ENCODE results near the gene GGT6.
"Not testable (repeated sequence)": the region's sequence is repeated elsewhere in the genome, so short reads cannot be mapped to it uniquely, and the experiment has no call there.

Gene GGT6, protein sequence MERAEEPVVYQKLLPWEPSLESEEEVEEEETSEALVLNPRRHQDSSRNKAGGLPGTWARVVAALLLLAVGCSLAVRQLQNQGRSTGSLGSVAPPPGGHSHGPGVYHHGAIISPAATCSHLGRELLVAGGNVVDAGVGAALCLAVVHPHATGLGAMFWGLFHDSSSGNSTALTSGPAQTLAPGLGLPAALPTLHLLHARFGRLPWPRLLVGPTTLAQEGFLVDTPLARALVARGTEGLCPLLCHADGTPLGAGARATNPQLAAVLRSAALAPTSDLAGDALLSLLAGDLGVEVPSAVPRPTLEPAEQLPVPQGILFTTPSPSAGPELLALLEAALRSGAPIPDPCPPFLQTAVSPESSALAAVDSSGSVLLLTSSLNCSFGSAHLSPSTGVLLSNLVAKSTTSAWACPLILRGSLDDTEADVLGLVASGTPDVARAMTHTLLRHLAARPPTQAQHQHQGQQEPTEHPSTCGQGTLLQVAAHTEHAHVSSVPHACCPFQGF

DNA sequence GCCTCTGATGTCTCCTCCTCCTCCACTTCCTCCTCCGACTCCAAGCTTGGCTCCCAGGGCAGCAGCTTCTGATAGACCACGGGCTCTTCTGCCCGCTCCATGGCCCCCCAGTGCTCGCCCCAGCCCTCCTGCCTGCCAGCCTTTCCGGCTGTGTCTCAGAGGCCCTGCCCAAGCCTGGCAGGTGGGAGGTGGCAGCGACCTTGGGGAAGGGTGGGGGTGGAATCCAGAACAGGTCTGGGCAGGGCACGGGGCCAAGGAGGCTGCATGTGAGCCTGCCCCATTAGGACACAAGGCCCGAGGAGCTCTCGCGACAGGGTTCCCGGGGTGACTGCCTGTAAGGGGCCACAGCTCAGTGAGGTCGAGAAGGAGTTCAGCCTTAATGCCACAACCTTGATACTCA is at the start of gene GGT6:
TSS of gene GGT6 (minus strand) at position 157 of the 400 bp plus-strand sequence. CDS start at position 101, 56 bp downstream.
- H3K36me3 ChIP-seq (ENCODE audit: control insufficient read depth, insufficient read depth, low read length): no peaks in the 10 kb centered on the region
- no peaks in the 10 kb centered on the region for H3K27me3 ChIP-seq (ENCODE audit: control insufficient read depth, insufficient read depth, low read length)
- no peak within 1 kb of the TSS for H3K27ac ChIP-seq (ENCODE audit: low read depth, low read length)
- peak within 1 kb of the TSS; percentile 5 for H3K9ac ChIP-seq (ENCODE audit: low read length)
- peaks cover 7% of the 10 kb centered on the region for H3K4me1 ChIP-seq (ENCODE audit: control insufficient read depth, insufficient read depth, low read length)
- H3K4me3 ChIP-seq (ENCODE audit: low read length): peak within 1 kb of the TSS; percentile 58

DNA sequence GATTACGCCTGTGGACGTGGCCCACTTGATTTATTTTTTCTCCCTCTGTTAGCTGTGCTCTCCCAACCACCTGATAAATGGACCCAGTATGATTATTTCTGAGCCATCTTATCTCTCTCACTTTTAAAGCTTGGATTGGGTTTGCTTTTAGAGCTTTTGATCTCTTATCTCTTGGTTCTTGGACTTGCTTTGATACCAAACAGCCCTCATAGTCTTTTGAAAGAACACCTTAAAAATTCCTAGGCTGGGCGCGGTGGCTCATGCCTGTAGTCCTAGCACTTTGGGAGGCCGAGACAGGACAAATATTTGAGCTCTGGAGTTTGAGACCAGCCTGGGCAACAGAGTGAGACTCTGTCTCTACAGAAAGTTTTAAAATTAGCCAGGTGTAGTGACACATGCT is 49.8 kb upstream of the GGT6 start:
- no peaks in the 10 kb centered on the region for H3K4me1 ChIP-seq (ENCODE audit: control insufficient read depth, insufficient read depth, low read length)
- no peak overlapping the region for H3K9ac ChIP-seq (ENCODE audit: low read length)
- no peaks in the 10 kb centered on the region for H3K27me3 ChIP-seq (ENCODE audit: control insufficient read depth, insufficient read depth, low read length)
- no peak overlapping the region for H3K4me3 ChIP-seq (ENCODE audit: low read length)
- no peak overlapping the region for H3K27ac ChIP-seq (ENCODE audit: low read depth, low read length)
- no peaks in the 10 kb centered on the region for H3K36me3 ChIP-seq (ENCODE audit: control insufficient read depth, insufficient read depth, low read length)

DNA sequence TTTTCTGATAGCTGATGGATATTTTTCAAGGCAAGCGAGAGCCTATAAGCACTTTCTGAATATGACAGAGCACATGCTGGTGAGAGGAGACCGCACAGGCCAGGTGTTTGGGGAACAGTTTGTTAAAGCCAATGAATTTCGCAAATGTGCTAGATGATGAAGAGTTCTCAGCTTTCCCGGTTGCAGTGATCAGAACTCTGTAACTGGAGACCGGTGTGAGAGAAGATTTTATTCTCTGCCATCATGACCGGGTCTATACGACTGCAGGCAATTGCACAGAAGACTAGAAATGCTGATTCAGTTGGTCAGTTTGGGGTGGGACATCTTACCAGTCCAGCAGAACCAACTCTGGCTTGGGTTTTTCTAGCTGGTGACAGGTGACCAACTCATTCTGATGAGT is 49.4 kb upstream of the GGT6 start:
- Histone ChIP-seq H3K36me3 (ENCODE audit: control insufficient read depth, insufficient read depth, low read length) (no peaks in the 10 kb centered on the region), H3K4me1 (ENCODE audit: control insufficient read depth, insufficient read depth, low read length) (no peaks in the 10 kb centered on the region), H3K9ac (ENCODE audit: low read length) (no peak overlapping the region), H3K27ac (ENCODE audit: low read depth, low read length) (no peak overlapping the region), H3K4me3 (ENCODE audit: low read length) (no peak overlapping the region), H3K27me3 (ENCODE audit: control insufficient read depth, insufficient read depth, low read length) (no peaks in the 10 kb centered on the region)

DNA sequence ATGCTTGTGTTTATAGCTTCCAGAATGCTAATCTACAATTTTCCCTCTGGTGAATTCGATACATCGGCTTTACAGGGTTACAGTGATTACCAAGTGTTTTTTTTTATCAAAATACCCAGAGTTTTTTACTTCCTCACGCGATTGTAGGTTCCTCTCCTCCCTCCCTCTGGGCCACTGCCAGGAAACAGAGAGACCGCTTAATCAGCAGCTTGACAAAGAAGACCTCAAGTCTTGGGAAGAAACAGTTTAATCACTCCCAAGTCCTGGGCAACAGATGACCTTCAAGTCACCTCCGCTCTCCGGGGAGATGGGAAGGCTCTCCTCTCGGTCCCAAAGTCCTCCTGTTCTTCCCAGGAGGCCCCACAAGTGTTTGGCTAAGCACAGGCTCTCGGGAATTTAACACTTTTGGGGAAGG is 47.4 kb upstream of the GGT6 start:
- Histone ChIP-seq H3K27ac (ENCODE audit: low read depth, low read length) (peak overlapping the region; percentile 45), H3K27me3 (ENCODE audit: control insufficient read depth, insufficient read depth, low read length) (no peaks in the 10 kb centered on the region), H3K36me3 (ENCODE audit: control insufficient read depth, insufficient read depth, low read length) (no peaks in the 10 kb centered on the region), H3K4me3 (ENCODE audit: low read length) (no peak overlapping the region), H3K9ac (ENCODE audit: low read length) (no peak overlapping the region), H3K4me1 (ENCODE audit: control insufficient read depth, insufficient read depth, low read length) (no peaks in the 10 kb centered on the region)

DNA sequence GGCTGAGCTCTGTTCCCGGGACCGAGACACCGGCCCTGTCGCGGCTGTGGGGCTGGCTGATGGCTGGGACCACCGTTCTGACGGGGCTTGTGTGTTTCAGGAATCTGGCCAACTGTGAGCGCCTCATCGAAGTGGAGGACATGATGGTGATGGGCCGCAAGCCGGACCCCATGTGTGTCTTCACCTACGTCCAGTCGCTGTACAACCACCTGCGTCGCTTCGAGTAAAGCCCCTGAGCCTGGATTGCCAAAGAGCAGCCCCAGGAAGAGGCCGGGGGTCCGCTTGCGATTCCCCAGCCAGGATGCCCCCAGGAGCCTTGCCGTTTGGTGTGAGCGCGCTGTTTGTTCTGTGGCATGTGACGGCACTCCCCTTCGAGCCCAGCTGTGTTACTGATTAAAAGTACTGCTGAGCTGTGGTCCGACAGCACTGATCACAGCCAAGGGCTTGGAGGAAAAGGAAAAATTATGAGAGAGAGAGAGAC is 46.9 kb upstream of the GGT6 start:
- no peak overlapping the region for H3K9ac ChIP-seq (ENCODE audit: low read length)
- no peaks in the 10 kb centered on the region for H3K36me3 ChIP-seq (ENCODE audit: control insufficient read depth, insufficient read depth, low read length)
- no peak overlapping the region for H3K4me3 ChIP-seq (ENCODE audit: low read length)
- H3K4me1 ChIP-seq (ENCODE audit: control insufficient read depth, insufficient read depth, low read length): no peaks in the 10 kb centered on the region
- no peaks in the 10 kb centered on the region for H3K27me3 ChIP-seq (ENCODE audit: control insufficient read depth, insufficient read depth, low read length)
- H3K27ac ChIP-seq (ENCODE audit: low read depth, low read length): peak overlapping the region; percentile 45

DNA sequence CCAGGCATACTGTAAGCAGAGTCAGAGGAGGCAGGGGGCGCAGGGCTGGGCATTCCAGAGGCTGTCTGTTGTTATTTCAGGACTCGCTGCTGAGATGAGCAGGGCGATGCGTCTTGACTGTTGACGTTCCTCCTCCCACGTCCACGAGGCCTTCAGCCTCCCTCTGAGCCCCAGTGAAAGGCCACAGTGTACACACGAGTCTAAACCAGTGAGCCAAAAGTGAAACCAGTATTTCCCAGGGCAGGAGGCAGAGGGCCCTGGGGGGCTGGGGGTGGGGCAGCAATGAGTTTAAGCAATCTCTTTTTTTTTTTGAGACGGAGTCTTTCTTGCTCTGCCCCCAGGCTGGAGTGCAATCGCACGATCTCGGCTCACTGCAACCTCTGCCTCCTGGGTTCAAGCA is 45.4 kb upstream of the GGT6 start:
- Histone ChIP-seq H3K9ac (ENCODE audit: low read length) (no peak overlapping the region), H3K27ac (ENCODE audit: low read depth, low read length) (no peak overlapping the region), H3K4me1 (ENCODE audit: control insufficient read depth, insufficient read depth, low read length) (no peaks in the 10 kb centered on the region), H3K4me3 (ENCODE audit: low read length) (no peak overlapping the region), H3K36me3 (ENCODE audit: control insufficient read depth, insufficient read depth, low read length) (no peaks in the 10 kb centered on the region), H3K27me3 (ENCODE audit: control insufficient read depth, insufficient read depth, low read length) (no peaks in the 10 kb centered on the region)

DNA sequence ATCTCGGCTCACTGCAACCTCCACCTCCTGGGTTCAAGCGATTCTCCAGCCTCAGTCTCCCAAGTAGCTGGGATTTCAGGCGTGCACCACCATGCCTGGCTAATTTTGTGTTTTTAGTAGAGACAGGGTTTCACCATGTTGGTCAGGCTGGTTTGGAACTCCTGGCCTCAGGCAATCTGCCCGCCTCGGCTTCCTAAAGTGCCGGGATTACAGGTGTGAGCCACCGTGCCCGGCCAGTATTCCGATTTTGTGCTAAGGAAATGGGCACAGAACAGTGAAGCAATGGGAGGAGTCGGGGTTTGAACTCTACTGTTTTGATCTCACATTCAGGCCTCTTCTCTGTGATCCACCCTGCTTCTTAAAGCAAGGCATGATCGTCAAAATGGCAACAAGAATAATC is 44.4 kb upstream of the GGT6 start:
- not testable (repeated sequence) for H3K36me3 ChIP-seq (ENCODE audit: control insufficient read depth, insufficient read depth, low read length); H3K4me3 ChIP-seq (ENCODE audit: low read length); H3K9ac ChIP-seq (ENCODE audit: low read length); H3K27ac ChIP-seq (ENCODE audit: low read depth, low read length); H3K4me1 ChIP-seq (ENCODE audit: control insufficient read depth, insufficient read depth, low read length); H3K27me3 ChIP-seq (ENCODE audit: control insufficient read depth, insufficient read depth, low read length)

DNA sequence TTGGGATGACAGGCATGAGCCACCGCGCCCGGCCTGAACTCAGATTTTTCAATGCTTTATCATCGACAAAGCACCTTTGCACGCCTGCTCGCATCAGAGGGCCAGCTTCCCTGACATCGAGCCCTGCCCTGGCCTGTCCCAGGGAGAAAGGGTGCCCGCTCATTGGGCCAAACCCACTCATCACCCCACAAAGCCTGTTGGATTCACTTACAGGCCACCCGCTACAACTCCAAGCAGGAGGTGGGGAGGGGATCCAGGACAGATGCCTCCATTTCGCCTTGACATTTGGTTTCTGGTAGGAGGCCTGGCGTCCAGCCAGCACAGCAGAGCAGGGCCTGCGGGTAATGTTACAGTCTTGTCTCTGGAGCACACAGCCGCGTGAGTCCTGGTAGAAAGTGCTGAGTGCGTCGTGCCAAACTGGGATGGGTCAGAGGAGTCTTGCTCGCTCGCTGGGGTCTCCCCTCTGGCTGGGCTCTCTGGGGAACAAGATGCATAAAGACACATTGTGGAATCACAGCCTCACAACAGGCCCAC is 43.8 kb upstream of the GGT6 start:
- no peak overlapping the region for H3K9ac ChIP-seq (ENCODE audit: low read length)
- H3K27ac ChIP-seq (ENCODE audit: low read depth, low read length): no peak overlapping the region
- no peaks in the 10 kb centered on the region for H3K36me3 ChIP-seq (ENCODE audit: control insufficient read depth, insufficient read depth, low read length)
- no peak overlapping the region for H3K4me3 ChIP-seq (ENCODE audit: low read length)
- peaks cover 4% of the 10 kb centered on the region for H3K27me3 ChIP-seq (ENCODE audit: control insufficient read depth, insufficient read depth, low read length)
- H3K4me1 ChIP-seq (ENCODE audit: control insufficient read depth, insufficient read depth, low read length): no peaks in the 10 kb centered on the region

DNA sequence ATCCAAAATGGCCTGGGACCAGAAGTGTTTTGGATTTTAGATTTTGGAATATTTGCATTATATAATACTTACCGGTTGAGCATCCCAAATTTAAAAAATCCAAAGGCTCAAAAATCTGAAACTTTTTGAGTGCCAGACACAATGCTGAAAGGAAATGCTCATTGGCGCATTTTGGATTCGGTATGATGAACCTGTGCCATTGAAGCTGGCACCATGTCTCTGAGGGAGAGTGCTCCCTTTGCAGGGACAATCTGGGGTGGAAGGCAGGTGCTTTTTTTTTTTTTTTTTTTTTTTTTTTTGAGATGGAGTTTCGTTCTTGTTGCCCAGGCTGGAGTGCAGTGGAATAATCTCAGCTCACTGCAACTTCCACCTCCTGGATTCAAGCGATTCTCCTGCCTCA is 41.7 kb upstream of the GGT6 start:
- H3K27ac ChIP-seq (ENCODE audit: low read depth, low read length): no peak overlapping the region
- H3K4me3 ChIP-seq (ENCODE audit: low read length): no peak overlapping the region
- H3K9ac ChIP-seq (ENCODE audit: low read length): no peak overlapping the region
- no peaks in the 10 kb centered on the region for H3K36me3 ChIP-seq (ENCODE audit: control insufficient read depth, insufficient read depth, low read length)
- H3K27me3 ChIP-seq (ENCODE audit: control insufficient read depth, insufficient read depth, low read length): peaks cover 7% of the 10 kb centered on the region
- H3K4me1 ChIP-seq (ENCODE audit: control insufficient read depth, insufficient read depth, low read length): no peaks in the 10 kb centered on the region

DNA sequence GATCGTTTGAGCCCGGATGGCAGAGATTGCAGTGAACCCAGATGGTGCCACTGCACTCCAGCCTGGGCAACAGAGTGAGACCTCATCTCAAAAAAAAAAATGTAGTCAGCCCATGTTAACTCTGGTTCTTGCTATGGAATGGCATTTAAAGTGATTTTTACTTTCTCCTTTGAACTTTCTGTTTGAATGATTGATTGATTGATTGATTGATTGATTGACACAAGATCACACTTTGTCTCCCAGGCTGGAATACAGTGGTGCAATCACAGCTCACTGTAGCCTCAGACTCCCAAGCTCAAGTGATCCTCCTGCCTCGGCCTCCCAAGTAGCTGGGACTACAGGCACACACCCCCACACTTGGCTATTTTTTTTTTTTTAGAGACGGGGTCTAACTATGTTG is 40.9 kb upstream of the GGT6 start:
- H3K9ac ChIP-seq (ENCODE audit: low read length): no peak overlapping the region
- no peaks in the 10 kb centered on the region for H3K4me1 ChIP-seq (ENCODE audit: control insufficient read depth, insufficient read depth, low read length)

DNA sequence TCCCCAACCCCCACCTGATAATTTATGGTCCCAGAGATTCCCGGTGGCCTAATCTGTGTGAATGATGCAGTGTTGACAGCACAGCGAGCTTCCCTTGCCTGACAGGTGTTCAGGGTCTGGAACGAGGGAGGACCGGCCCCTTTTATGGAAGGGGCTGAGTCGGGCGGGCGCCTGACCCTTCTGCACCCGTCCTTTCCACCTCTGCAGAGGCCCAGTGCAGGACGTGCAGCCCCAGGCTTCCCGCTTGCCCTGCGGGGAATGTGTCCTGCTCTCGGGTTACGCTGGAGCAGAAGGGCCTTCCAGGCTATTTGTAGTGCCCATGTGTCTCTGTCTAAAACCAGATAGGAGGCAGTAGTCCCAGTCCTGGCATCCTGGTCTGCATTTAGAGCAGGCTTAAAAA is 40.2 kb upstream of the GGT6 start:
- Histone ChIP-seq H3K27ac (ENCODE audit: low read depth, low read length) (no peak overlapping the region), H3K27me3 (ENCODE audit: control insufficient read depth, insufficient read depth, low read length) (peaks cover 7% of the 10 kb centered on the region), H3K36me3 (ENCODE audit: control insufficient read depth, insufficient read depth, low read length) (no peaks in the 10 kb centered on the region), H3K4me3 (ENCODE audit: low read length) (no peak overlapping the region), H3K9ac (ENCODE audit: low read length) (no peak overlapping the region), H3K4me1 (ENCODE audit: control insufficient read depth, insufficient read depth, low read length) (no peaks in the 10 kb centered on the region)

More for the DNA sequence above, 40.9 kb upstream of the GGT6 start:
- Histone ChIP-seq H3K27me3 (ENCODE audit: control insufficient read depth, insufficient read depth, low read length) (peaks cover 7% of the 10 kb centered on the region), H3K27ac (ENCODE audit: low read depth, low read length) (no peak overlapping the region), H3K36me3 (ENCODE audit: control insufficient read depth, insufficient read depth, low read length) (no peaks in the 10 kb centered on the region), H3K4me3 (ENCODE audit: low read length) (no peak overlapping the region)

DNA sequence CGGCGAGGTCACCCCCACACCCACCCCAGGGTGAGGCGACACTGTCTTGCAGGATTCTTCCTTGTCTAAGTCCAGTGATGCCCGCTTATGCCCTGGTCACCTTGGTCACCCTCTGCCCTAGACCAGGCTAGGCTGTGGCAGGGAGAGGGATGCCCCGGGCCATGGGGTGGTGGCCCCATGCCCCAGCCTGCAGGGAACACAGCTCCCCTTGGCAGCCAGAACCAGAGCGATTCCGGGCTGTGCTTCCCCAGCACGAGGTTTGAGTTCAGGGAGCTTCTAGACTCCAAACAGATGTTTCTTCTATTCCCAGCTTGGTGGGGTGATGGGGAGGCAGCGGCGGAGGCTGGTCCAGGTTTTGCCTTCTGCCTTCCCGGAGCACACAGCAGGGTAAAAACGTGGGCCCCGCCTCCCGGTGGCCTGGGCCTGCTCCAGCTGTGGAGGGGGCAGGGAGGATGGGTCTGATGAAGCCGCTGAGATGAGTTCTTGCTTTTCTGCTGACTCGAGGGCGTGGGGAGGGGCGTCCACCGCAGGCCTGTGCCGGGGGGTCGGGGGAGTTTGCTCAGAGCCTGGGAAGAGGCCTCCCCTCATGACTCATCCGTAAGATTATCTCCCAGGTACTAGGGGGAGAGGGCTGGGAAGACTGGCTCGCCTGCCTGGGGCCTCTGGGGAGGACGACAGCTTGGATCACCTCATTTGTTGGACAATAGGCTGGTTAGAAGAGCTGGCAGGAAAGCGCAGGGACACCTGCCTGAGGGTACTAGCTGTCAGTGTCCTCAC is 39.3 kb upstream of the GGT6 start:
- peak overlapping the region; percentile 27 for H3K4me3 ChIP-seq (ENCODE audit: low read length)
- no peaks in the 10 kb centered on the region for H3K4me1 ChIP-seq (ENCODE audit: control insufficient read depth, insufficient read depth, low read length)
- H3K9ac ChIP-seq (ENCODE audit: low read length): no peak overlapping the region
- peaks cover 7% of the 10 kb centered on the region for H3K27me3 ChIP-seq (ENCODE audit: control insufficient read depth, insufficient read depth, low read length)
- H3K36me3 ChIP-seq (ENCODE audit: control insufficient read depth, insufficient read depth, low read length): no peaks in the 10 kb centered on the region
- H3K27ac ChIP-seq (ENCODE audit: low read depth, low read length): no peak overlapping the region
